Measurements from ENCODE around the gene EIPR1. TPM values are rescaled to one million over a fixed set of nuclear protein-coding genes. Genes with fewer than 3 reads are reported as not detected.
"Not testable (repeated sequence)": the region's sequence is repeated elsewhere in the genome, so short reads cannot be mapped to it uniquely, and the experiment has no call there.

EIPR1 gene
- total RNA-seq, 1 donor from 2014 or later = 35.9 TPM

DNA sequence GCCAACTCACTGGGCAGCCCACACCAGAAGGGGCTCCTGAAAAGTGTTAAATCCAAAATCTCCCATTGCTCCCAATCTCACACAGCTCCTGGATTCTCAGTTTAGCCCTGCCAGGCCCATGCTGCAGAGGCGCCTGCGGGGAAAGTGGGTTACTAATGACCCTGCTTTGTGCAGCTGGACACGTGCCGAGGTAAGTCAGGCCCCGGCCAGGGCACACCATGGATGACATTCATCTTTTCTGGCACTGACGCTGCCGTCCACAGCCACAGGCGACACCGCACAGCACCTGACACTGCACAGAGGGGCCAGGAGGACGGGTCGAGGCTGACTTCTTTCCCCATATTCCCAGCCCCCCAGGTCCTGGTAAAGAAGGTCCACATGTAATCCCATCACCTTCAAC is 193.5 kb downstream of the EIPR1 start:
- no peak for DNase-seq (ENCODE audit: low spot score)

DNA sequence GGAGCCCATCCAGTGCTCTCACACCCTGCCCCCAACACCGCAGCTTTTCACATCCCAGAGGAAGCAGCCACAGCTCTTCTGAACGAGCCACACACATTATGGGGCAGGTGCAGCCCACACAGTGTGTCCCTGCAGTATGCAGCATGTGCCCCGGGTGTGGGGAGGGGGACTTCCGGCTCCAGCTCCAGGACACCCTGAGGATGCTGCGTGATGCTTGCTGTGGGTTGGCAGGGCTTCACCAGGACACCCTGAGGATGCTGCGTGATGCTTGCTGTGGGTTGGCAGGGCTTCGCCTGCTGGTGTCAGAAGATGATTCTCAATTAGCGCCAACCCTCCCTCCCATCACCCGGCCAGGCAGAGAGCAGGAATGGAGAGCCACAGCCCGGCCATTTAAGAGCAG is 193.9 kb downstream of the EIPR1 start:
- peaks cover 13% of the 10 kb centered on the region for H3K27me3 Mint-ChIP-seq (ENCODE audit: unreplicated experiment)
- TF ChIP-seq, protein P1, sequence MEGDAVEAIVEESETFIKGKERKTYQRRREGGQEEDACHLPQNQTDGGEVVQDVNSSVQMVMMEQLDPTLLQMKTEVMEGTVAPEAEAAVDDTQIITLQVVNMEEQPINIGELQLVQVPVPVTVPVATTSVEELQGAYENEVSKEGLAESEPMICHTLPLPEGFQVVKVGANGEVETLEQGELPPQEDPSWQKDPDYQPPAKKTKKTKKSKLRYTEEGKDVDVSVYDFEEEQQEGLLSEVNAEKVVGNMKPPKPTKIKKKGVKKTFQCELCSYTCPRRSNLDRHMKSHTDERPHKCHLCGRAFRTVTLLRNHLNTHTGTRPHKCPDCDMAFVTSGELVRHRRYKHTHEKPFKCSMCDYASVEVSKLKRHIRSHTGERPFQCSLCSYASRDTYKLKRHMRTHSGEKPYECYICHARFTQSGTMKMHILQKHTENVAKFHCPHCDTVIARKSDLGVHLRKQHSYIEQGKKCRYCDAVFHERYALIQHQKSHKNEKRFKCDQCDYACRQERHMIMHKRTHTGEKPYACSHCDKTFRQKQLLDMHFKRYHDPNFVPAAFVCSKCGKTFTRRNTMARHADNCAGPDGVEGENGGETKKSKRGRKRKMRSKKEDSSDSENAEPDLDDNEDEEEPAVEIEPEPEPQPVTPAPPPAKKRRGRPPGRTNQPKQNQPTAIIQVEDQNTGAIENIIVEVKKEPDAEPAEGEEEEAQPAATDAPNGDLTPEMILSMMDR (IDR thresholded peaks at IDR 0.05; ENCODE audit: unreplicated experiment) = no peak
- H3K9me3 Mint-ChIP-seq (ENCODE audit: unreplicated experiment) = no peaks in the 10 kb centered on the region
- H3K36me3 Mint-ChIP-seq (ENCODE audit: low read depth, unreplicated experiment) = peaks cover 30% of the 10 kb centered on the region
- DNase-seq (ENCODE audit: low spot score) = no peak
- no peak overlapping the region for H3K27ac Mint-ChIP-seq (ENCODE audit: unreplicated experiment)
- no peaks in the 10 kb centered on the region for H3K4me1 Mint-ChIP-seq (ENCODE audit: unreplicated experiment)
- no peak overlapping the region for H3K4me3 Mint-ChIP-seq (ENCODE audit: unreplicated experiment)

More for the DNA sequence above, 193.5 kb downstream of the EIPR1 start:
- TF ChIP-seq, protein P1 (IDR thresholded peaks at IDR 0.05; ENCODE audit: unreplicated experiment) = no peak
- H3K4me3 Mint-ChIP-seq (ENCODE audit: unreplicated experiment) = no peak overlapping the region
- H3K4me1 Mint-ChIP-seq (ENCODE audit: unreplicated experiment) = no peaks in the 10 kb centered on the region
- peaks cover 30% of the 10 kb centered on the region for H3K36me3 Mint-ChIP-seq (ENCODE audit: low read depth, unreplicated experiment)
- H3K27ac Mint-ChIP-seq (ENCODE audit: unreplicated experiment) = no peak overlapping the region
- H3K9me3 Mint-ChIP-seq (ENCODE audit: unreplicated experiment) = no peaks in the 10 kb centered on the region
- peaks cover 13% of the 10 kb centered on the region for H3K27me3 Mint-ChIP-seq (ENCODE audit: unreplicated experiment)

GRCh38 chr2:3182848-3183247 is 194.8 kb downstream of the EIPR1 start:
- DNase-seq (ENCODE audit: low spot score) = no peak
- H3K36me3 Mint-ChIP-seq (ENCODE audit: low read depth, unreplicated experiment) = peaks cover 30% of the 10 kb centered on the region
- TF ChIP-seq, protein P1 (IDR thresholded peaks at IDR 0.05; ENCODE audit: unreplicated experiment) = no peak
- no peaks in the 10 kb centered on the region for H3K4me1 Mint-ChIP-seq (ENCODE audit: unreplicated experiment)
- H3K9me3 Mint-ChIP-seq (ENCODE audit: unreplicated experiment) = no peaks in the 10 kb centered on the region
- H3K4me3 Mint-ChIP-seq (ENCODE audit: unreplicated experiment) = no peak overlapping the region
- no peak overlapping the region for H3K27ac Mint-ChIP-seq (ENCODE audit: unreplicated experiment)
- peaks cover 13% of the 10 kb centered on the region for H3K27me3 Mint-ChIP-seq (ENCODE audit: unreplicated experiment)

DNA sequence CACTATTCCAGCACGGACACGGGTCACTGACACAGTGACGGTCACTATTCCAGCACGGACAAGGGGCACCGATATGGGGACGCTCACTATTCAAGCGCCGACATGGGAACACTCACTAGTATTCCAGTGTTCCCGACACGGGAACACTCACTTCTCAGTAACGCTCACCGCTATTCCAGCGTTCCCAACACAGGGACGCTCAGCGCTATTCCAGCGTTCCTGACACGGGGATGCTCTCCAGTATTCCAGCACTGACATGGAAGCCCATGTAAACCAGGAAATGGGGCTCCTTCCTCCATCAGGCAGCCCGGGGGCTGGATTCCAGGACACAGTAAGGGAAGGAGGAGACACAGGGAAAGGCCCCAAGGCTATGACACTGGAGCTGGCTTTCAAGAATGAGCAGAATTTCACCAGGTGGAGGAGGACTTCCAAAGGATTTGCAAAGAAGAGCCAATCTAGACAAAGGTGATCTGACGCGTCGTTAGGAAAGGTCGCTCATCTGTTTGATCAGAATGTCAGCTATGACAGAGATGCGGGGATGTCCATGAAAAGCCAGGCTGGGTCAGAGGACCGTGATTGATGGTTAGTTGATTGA is 196.1 kb downstream of the EIPR1 start:
- Mint-ChIP-seq H3K27me3 (ENCODE audit: unreplicated experiment) (peaks cover 13% of the 10 kb centered on the region), H3K4me3 (ENCODE audit: unreplicated experiment) (no peak overlapping the region), H3K9me3 (ENCODE audit: unreplicated experiment) (no peaks in the 10 kb centered on the region), H3K27ac (ENCODE audit: unreplicated experiment) (no peak overlapping the region), H3K4me1 (ENCODE audit: unreplicated experiment) (no peaks in the 10 kb centered on the region), H3K36me3 (ENCODE audit: low read depth, unreplicated experiment) (peaks cover 34% of the 10 kb centered on the region)
- TF ChIP-seq, protein P1 (IDR thresholded peaks at IDR 0.05; ENCODE audit: unreplicated experiment) = no peak
- DNase-seq (ENCODE audit: low spot score) = no peak

DNA sequence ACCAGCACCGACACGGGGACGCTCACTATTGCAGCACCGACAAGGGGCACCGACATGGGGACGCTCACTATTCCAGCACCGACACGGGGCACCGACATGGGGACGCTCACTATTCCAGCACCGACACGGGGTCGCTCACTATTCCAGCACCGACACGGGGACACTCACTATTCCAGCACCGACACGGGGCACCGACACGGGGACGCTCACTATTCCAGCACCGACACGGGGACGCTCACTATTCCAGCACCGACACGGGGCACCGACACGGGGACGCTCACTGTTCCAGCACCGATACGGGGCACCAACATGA is 196.8 kb downstream of the EIPR1 start:
- not testable (repeated sequence) for H3K4me1 Mint-ChIP-seq (ENCODE audit: unreplicated experiment); DNase-seq (ENCODE audit: low spot score); H3K9me3 Mint-ChIP-seq (ENCODE audit: unreplicated experiment); H3K4me3 Mint-ChIP-seq (ENCODE audit: unreplicated experiment)
- H3K27ac Mint-ChIP-seq (ENCODE audit: unreplicated experiment) = peak overlapping the region; percentile 6
- peaks cover 29% of the 10 kb centered on the region for H3K36me3 Mint-ChIP-seq (ENCODE audit: low read depth, unreplicated experiment)
- peaks cover 12% of the 10 kb centered on the region for H3K27me3 Mint-ChIP-seq (ENCODE audit: unreplicated experiment)

All from endothelial cell (in vitro differentiated cells).